Measurements from ENCODE around the gene CUX1. TPM values are rescaled to one million over a fixed set of nuclear protein-coding genes. Genes with fewer than 3 reads are reported as not detected.

Gene CUX1
- total and polyA plus RNA-seq, 2 of the 13 experiments (the other 11 are each of a cell fraction or from before 2014, with no cell fraction given), result 13.7 to 14.9 TPM

GRCh38 chr7:102253066-102253972 is 435.9 kb downstream of the CUX1 start (continued):
- TF ChIP-seq ARID5B (CRISPR knock-in tag; IDR thresholded peaks at IDR 0.05), result peak; percentile 34; the same call in 1 of the 2 replicates
- peak; percentile 86 for TF ChIP-seq SALL1 (CRISPR knock-in tag; IDR thresholded peaks at IDR 0.05)
- no peak for TF ChIP-seq MEIS1 (CRISPR knock-in tag; IDR thresholded peaks at IDR 0.05; ENCODE audit: borderline replicate concordance)
- peak; percentile 7; the same call in 1 of the 2 replicates for TF ChIP-seq ZBTB33 (CRISPR knock-in tag; IDR thresholded peaks at IDR 0.05)
- TF ChIP-seq HOXA7 (CRISPR knock-in tag; IDR thresholded peaks at IDR 0.05), result no peak
- TF ChIP-seq ZBTB20 (CRISPR knock-in tag; IDR thresholded peaks at IDR 0.05; ENCODE audit: borderline replicate concordance, low read depth), result no peak
- no peak for TF ChIP-seq TFE3 (CRISPR knock-in tag; IDR thresholded peaks at IDR 0.05)
- no peak for TF ChIP-seq ZNF839 (CRISPR knock-in tag; IDR thresholded peaks at IDR 0.05; ENCODE audit: borderline replicate concordance)
- peak; percentile 78 for TF ChIP-seq ZNF687 (CRISPR knock-in tag; IDR thresholded peaks at IDR 0.05)
- no peak for TF ChIP-seq NR2C2 (CRISPR knock-in tag; IDR thresholded peaks at IDR 0.05; ENCODE audit: borderline replicate concordance)
- TF ChIP-seq ELF1 (CRISPR knock-in tag; IDR thresholded peaks at IDR 0.05), result no peak
- no peak for TF ChIP-seq E2F2 (CRISPR knock-in tag; IDR thresholded peaks at IDR 0.05; ENCODE audit: borderline replicate concordance)
- 0 out of 2 replicates have a peak, but pooled peaks have one; percentile 38 for TF ChIP-seq GATAD2A (CRISPR knock-in tag; IDR thresholded peaks at IDR 0.05)
- no peak for TF ChIP-seq ZNF816 (CRISPR knock-in tag; IDR thresholded peaks at IDR 0.05; ENCODE audit: borderline replicate concordance)
- no peak for TF ChIP-seq MXI1 (IDR thresholded peaks at IDR 0.05; ENCODE audit: borderline replicate concordance, low read depth, low read length)
